SU-DHL-6 (cell line): ENCODE measurements around the gene MTG1.

Experiments
- H2AFZ ChIP-seq: fragments of 200-600 bp; sonication (generic); 2 replicates; pipeline ENCODE4 v1.6.1; 2014; ENCODE audit warnings: low read depth, mild to moderate bottlenecking, moderate library complexity, mixed read lengths, antibody characterized with exemption, low read length; ENCODE audit not compliant: severe bottlenecking
- H3F3A ChIP-seq: fragments of 200-600 bp; shearing (Covaris generic); 2 replicates; pipeline ENCODE4 v1.6.0; 2016; ENCODE audit warnings: antibody characterized with exemption, mild to moderate bottlenecking; ENCODE audit not compliant: insufficient read depth
- H3K27ac ChIP-seq: fragments of 200-600 bp; sonication (generic); 2 replicates; pipeline ENCODE4 v1.5.1; 2016; ENCODE audit warnings: low read depth, mild to moderate bottlenecking, low read length, moderate library complexity, mixed read lengths
- H3K27me3 ChIP-seq: fragments of 200-600 bp; sonication (generic), shearing (Covaris generic); 2 replicates; pipeline ENCODE4 v1.6.0; 2014; ENCODE audit warnings: mild to moderate bottlenecking, low read length
- H3K36me3 ChIP-seq: fragments of 200-600 bp; sonication (generic); 2 replicates; pipeline ENCODE4 v1.6.1; 2014; ENCODE audit warnings: mild to moderate bottlenecking, low read length, mixed read lengths
- H3K4me2 ChIP-seq: fragments of 300-600, 200-600 bp; shearing (Covaris generic), sonication (generic); 2 replicates; pipeline ENCODE4 v1.6.0; 2014; ENCODE audit warnings: low read length, low read depth, mild to moderate bottlenecking; ENCODE audit not compliant: poor library complexity, severe bottlenecking
- H3K4me3 ChIP-seq: fragments of 200-600 bp; sonication (generic); 2 replicates; pipeline ENCODE4 v1.5.1; 2014; ENCODE audit warnings: antibody characterized with exemption, low read length, mild to moderate bottlenecking, mixed read lengths; ENCODE audit not compliant: insufficient read depth, poor library complexity, severe bottlenecking
- H3K79me2 ChIP-seq: fragments of 200-600 bp; sonication (generic); 2 replicates; pipeline ENCODE4 v1.6.1; 2014; ENCODE audit warnings: mild to moderate bottlenecking, low read length, moderate library complexity; ENCODE audit not compliant: insufficient read depth
- H3K9ac ChIP-seq: fragments of 200-600 bp; sonication (generic); 2 replicates; pipeline ENCODE4 v1.7.0; 2014; ENCODE audit warnings: mild to moderate bottlenecking, low read length
- H3K9me2 ChIP-seq: fragments of 200-600 bp; sonication (generic); replicated peaks from 2 replicates; pipeline ENCODE4 v1.6.1; 2014; ENCODE audit warnings: low read length; ENCODE audit not compliant: insufficient read depth
- H3K9me3 ChIP-seq: fragments of 200-600 bp; sonication (generic); 2 replicates; pipeline ENCODE4 v1.6.1; 2014; ENCODE audit warnings: low read length, mixed read lengths; ENCODE audit not compliant: insufficient read depth
- H4K20me1 ChIP-seq: fragments of 200-600 bp; sonication (generic); 2 replicates; pipeline ENCODE4 v1.6.1; 2014; ENCODE audit warnings: low read depth, mild to moderate bottlenecking, antibody characterized with exemption, low read length, moderate library complexity, mixed read lengths
- EZH2phosphoT487 ChIP-seq: fragments of 200-600 bp; sonication (generic), shearing (Covaris generic); conservative IDR thresholded peaks from 2 replicates; pipeline ENCODE4 v1.6.1; 2018; ENCODE audit warnings: mild to moderate bottlenecking, antibody characterized with exemption, low read length, moderate library complexity, mixed read lengths
- TF ChIP-seq, protein P1 (sequence below): fragments of 200-600 bp; sonication (generic); IDR thresholded peaks from one replicate; pipeline ENCODE4 v1.5.1; 2017; ENCODE audit warnings: antibody characterized with exemption, mild to moderate bottlenecking, low read length, moderate library complexity; ENCODE audit not compliant: insufficient read depth, poor library complexity, severe bottlenecking

MTG1 gene

DNA sequence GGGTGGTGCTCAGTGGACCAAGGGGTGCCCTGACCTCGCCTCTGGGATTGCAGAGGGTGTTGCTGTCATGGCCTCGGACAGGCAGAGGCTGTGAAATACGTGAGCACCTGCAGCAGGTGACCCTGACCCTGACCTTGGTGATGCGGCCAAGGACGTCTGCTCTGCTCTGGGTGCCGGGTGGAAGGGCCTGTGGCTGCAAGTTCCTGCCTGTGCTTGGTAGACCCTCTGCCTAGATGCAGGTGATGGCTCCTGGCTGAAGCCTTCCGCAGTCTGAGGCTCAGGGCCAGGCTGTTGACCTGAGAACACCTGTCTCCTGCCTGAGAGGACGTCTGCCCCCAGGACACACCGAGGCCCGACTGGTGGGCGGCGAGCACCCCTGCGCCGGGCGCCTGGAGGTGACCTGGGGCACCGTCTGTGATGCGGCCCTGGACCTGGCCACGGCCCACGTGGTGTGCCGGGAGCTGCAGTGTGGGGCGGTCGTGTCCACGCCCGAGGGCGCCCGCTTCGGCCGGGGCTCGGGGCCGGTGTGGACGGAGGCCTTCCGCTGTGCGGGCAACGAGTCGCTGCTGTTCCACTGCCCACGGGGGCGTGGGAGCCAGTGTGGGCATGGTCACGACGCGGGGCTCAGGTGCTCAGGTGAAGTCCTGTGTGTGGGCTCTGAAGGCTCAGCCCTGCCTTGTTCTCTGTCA is 64.2 kb downstream of the MTG1 start:
- Histone ChIP-seq H3K79me2 (no peaks in the 10 kb centered on the region), H3K9ac (no peak overlapping the region), H3K27ac (no peak overlapping the region), H3K4me2 (no peak overlapping the region), H3K4me3 (no peak overlapping the region), H3K36me3 (no peaks in the 10 kb centered on the region), H3K27me3 (no peaks in the 10 kb centered on the region), H4K20me1 (no peaks in the 10 kb centered on the region), H3K9me3 (no peaks in the 10 kb centered on the region), H2AFZ (no peak overlapping the region), H3K9me2 (no peaks in the 10 kb centered on the region), H3F3A (no peaks in the 10 kb centered on the region)
- TF ChIP-seq, protein P1, sequence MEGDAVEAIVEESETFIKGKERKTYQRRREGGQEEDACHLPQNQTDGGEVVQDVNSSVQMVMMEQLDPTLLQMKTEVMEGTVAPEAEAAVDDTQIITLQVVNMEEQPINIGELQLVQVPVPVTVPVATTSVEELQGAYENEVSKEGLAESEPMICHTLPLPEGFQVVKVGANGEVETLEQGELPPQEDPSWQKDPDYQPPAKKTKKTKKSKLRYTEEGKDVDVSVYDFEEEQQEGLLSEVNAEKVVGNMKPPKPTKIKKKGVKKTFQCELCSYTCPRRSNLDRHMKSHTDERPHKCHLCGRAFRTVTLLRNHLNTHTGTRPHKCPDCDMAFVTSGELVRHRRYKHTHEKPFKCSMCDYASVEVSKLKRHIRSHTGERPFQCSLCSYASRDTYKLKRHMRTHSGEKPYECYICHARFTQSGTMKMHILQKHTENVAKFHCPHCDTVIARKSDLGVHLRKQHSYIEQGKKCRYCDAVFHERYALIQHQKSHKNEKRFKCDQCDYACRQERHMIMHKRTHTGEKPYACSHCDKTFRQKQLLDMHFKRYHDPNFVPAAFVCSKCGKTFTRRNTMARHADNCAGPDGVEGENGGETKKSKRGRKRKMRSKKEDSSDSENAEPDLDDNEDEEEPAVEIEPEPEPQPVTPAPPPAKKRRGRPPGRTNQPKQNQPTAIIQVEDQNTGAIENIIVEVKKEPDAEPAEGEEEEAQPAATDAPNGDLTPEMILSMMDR = no peak
- TF ChIP-seq EZH2phosphoT487 = no peak

DNA sequence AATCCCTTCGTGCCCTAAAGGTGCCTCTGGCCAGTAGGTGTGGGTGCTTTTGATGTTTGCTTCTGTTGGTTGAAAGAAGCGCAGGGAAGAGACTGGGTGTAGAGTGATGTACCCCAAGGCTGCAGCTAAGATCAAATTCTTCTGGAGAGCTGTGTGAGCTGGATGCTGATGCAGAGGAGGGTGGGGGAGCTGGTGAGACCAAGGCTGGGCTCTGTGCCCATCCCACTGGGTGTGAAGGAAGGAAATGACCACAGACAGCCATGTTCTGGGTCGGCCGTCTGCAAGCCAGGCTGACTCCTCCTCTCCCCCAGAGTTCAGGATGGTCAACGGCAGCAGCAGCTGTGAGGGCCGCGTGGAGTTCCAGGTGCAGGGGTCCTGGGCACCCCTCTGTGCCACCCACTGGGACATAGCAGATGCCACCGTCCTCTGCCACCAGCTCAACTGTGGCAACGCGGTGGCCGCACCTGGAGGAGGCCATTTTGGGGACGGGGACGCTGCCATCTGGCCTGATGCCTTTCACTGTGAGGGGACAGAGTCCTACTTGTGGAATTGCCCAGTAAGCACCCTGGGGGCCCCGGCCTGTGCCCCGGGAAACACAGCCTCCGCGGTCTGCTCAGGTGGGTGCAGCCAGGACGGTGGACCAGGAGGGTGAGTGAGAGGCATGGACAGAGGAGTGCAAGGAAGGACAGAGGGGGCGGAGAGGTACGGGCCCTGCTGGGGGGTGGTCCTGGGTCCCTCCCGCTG is 64.9 kb downstream of the MTG1 start:
- Histone ChIP-seq H3K9me3 (no peaks in the 10 kb centered on the region), H3K27ac (no peak overlapping the region), H3K36me3 (no peaks in the 10 kb centered on the region), H3K27me3 (no peaks in the 10 kb centered on the region), H3K4me2 (no peak overlapping the region), H3F3A (no peaks in the 10 kb centered on the region), H3K4me3 (no peak overlapping the region), H4K20me1 (no peaks in the 10 kb centered on the region), H3K9me2 (no peaks in the 10 kb centered on the region), H2AFZ (no peak overlapping the region), H3K79me2 (no peaks in the 10 kb centered on the region), H3K9ac (no peak overlapping the region)
- no peak for TF ChIP-seq EZH2phosphoT487
- TF ChIP-seq, protein P1 = no peak

DNA sequence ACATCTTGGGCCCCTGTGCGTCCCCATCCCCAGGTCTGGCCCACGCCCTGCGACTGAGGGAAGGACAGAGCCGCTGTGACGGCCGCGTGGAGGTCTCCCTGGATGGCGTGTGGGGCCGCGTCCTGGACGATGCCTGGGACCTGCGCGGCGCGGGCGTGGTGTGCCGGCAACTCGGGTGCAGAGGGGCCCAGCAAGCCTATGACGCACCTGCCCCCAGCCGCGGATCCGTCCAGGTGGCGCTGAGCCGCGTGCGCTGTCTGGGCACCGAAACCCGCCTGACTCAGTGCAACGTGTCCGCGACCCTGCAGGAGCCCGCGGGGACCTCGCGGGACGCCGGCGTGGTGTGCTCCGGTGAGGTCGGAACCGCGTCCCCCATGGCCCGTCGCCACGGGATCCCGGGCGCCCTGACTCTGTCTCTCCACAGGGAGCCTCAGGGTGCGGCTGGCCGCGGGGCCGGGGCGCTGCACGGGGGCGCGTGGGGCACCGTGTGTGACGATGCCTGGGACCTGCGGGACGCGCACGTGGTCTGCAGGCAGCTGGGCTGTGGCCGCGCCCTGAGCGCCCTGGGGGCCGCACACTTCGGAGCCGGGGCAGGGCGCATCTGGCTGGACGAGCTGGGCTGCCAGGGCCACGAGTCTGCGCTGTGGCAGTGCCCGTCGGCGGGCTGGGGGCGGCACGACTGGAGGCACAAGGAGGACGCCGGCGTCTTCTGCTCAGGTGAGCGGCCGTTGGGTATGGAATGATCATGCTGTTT is 65.7 kb downstream of the MTG1 start:
- no peaks in the 10 kb centered on the region for H3K27me3 ChIP-seq
- no peaks in the 10 kb centered on the region for H3K79me2 ChIP-seq
- H3K4me3 ChIP-seq = no peak overlapping the region
- H3F3A ChIP-seq = no peaks in the 10 kb centered on the region
- no peaks in the 10 kb centered on the region for H3K9me2 ChIP-seq
- H3K27ac ChIP-seq = no peak overlapping the region
- H2AFZ ChIP-seq = no peak overlapping the region
- no peaks in the 10 kb centered on the region for H3K9me3 ChIP-seq
- no peak for TF ChIP-seq EZH2phosphoT487
- TF ChIP-seq, protein P1 = no peak
- H3K9ac ChIP-seq = no peak overlapping the region
- H4K20me1 ChIP-seq = no peaks in the 10 kb centered on the region
- no peak overlapping the region for H3K4me2 ChIP-seq
- no peaks in the 10 kb centered on the region for H3K36me3 ChIP-seq
